Measurements from ENCODE around the gene CFAP126. TPM values are rescaled to one million over a fixed set of nuclear protein-coding genes. Genes with fewer than 3 reads are reported as not detected.

CFAP126 gene
- total and polyA plus RNA-seq, 2 of the 13 experiments (the other 11 are each of a cell fraction or from before 2014, with no cell fraction given) = not detected

- TF ChIP-seq KAT7 (CRISPR knock-in tag; IDR thresholded peaks at IDR 0.05; ENCODE audit: borderline replicate concordance) (peak; percentile 76), SSRP1 (CRISPR knock-in tag; IDR thresholded peaks at IDR 0.05) (peak; percentile 96), ZBTB3 (CRISPR knock-in tag; IDR thresholded peaks at IDR 0.05; ENCODE audit: borderline replicate concordance, low read depth) (peak; percentile 71; the same call in 1 of the 2 replicates), FOXO1 (CRISPR knock-in tag; IDR thresholded peaks at IDR 0.05) (no peak), PCBP2 (optimal IDR thresholded peaks at IDR 0.05; ENCODE audit: low read depth, low read length, poor library complexity, severe bottlenecking) (no peak), SYNCRIP (IDR thresholded peaks at IDR 0.05; ENCODE audit: insufficient read depth, low read depth, low read length) (no peak), TCF7 (IDR thresholded peaks at IDR 0.05; ENCODE audit: low read depth) (no peak), ZNF780A (CRISPR knock-in tag; IDR thresholded peaks at IDR 0.05) (peak; percentile 80; the same call in 1 of the 2 replicates), FOXA3 (CRISPR knock-in tag; IDR thresholded peaks at IDR 0.05) (no peak; the same call in 1 of the 2 replicates), PPARG (CRISPR knock-in tag; conservative IDR thresholded peaks at IDR 0.05) (no peak; the same call in none of the 2 replicates), ARNTL (CRISPR knock-in tag; IDR thresholded peaks at IDR 0.05) (no peak; the same call in 1 of the 2 replicates), SMAD9 (CRISPR knock-in tag; IDR thresholded peaks at IDR 0.05) (no peak), ZNF446 (CRISPR knock-in tag; IDR thresholded peaks at IDR 0.05) (peak; percentile 84; the same call in 1 of the 2 replicates), ZFP37 (CRISPR knock-in tag; IDR thresholded peaks at IDR 0.05; ENCODE audit: borderline replicate concordance) (no peak; the same call in 1 of the 2 replicates), ZNF124 (CRISPR knock-in tag; IDR thresholded peaks at IDR 0.05) (peak; percentile 56; the same call in 1 of the 2 replicates), GABPA (IDR thresholded peaks at IDR 0.05; ENCODE audit: low read depth, low read length) (peak; percentile 77), GABPA (CRISPR knock-in tag; IDR thresholded peaks at IDR 0.05; ENCODE audit: low read depth) (peak; percentile 96), ZNF17 (CRISPR knock-in tag; IDR thresholded peaks at IDR 0.05) (no peak), EHMT2 (IDR thresholded peaks at IDR 0.05; ENCODE audit: borderline replicate concordance, low read depth, low read length) (no peak), SKI (IDR thresholded peaks at IDR 0.05; ENCODE audit: partially characterized antibody) (peak; percentile 46), RAD21 (CRISPR knock-in tag; IDR thresholded peaks at IDR 0.05) (peak; percentile 8; the same call in 1 of the 2 replicates), ZMYM3 (CRISPR knock-in tag; IDR thresholded peaks at IDR 0.05) (no peak), ATM (IDR thresholded peaks at IDR 0.05; ENCODE audit: borderline replicate concordance) (no peak), ZNF274 (CRISPR knock-in tag; IDR thresholded peaks at IDR 0.05) (no peak), MEF2D (CRISPR knock-in tag; IDR thresholded peaks at IDR 0.05) (peak; percentile 28; the same call in 1 of the 2 replicates), ZNF33A (CRISPR knock-in tag; IDR thresholded peaks at IDR 0.05; ENCODE audit: borderline replicate concordance) (no peak)
- TF ChIP-seq, protein P1, sequence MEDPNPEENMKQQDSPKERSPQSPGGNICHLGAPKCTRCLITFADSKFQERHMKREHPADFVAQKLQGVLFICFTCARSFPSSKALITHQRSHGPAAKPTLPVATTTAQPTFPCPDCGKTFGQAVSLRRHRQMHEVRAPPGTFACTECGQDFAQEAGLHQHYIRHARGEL (CRISPR knock-in tag; IDR thresholded peaks at IDR 0.05) = 0 out of 2 replicates have a peak, but pooled peaks have one; percentile 82
- TF ChIP-seq, protein P2, sequence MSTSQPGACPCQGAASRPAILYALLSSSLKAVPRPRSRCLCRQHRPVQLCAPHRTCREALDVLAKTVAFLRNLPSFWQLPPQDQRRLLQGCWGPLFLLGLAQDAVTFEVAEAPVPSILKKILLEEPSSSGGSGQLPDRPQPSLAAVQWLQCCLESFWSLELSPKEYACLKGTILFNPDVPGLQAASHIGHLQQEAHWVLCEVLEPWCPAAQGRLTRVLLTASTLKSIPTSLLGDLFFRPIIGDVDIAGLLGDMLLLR (CRISPR knock-in tag; IDR thresholded peaks at IDR 0.05) = no peak
- TF ChIP-seq, protein P3, sequence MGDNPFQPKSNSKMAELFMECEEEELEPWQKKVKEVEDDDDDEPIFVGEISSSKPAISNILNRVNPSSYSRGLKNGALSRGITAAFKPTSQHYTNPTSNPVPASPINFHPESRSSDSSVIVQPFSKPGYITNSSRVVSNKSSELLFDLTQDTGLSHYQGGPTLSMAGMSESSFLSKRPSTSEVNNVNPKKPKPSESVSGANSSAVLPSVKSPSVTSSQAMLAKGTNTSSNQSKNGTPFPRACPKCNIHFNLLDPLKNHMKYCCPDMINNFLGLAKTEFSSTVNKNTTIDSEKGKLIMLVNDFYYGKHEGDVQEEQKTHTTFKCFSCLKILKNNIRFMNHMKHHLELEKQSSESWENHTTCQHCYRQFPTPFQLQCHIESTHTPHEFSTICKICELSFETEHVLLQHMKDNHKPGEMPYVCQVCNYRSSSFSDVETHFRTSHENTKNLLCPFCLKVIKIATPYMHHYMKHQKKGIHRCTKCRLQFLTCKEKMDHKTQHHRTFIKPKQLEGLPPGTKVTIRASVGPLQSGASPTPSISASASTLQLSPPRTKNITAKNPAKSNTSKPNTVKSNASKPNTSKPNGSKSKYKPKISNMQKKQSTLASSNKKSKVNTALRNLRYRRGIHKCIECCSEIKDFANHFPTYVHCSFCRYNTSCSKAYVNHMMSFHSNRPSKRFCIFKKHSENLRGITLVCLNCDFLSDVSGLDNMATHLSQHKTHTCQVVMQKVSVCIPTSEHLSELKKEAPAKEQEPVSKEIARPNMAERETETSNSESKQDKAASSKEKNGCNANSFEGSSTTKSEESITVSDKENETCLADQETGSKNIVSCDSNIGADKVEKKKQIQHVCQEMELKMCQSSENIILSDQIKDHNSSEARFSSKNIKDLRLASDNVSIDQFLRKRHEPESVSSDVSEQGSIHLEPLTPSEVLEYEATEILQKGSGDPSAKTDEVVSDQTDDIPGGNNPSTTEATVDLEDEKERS (CRISPR knock-in tag; IDR thresholded peaks at IDR 0.05) = peak; percentile 56
Observed at GRCh38 chr1:161399257-161399998, 31.8 kb upstream of the CFAP126 start (continued).

Data from HepG2 (cell line).